ENCODE measurements around the gene SGPP1. TPM values are rescaled to one million over a fixed set of nuclear protein-coding genes. Genes with fewer than 3 reads are reported as not detected.

The SGPP1 gene
- total and polyA plus RNA-seq, 2 donors (not counting 1 experiment from before 2014, with no cell fraction given), result 13.8 to 46.4 TPM

DNA sequence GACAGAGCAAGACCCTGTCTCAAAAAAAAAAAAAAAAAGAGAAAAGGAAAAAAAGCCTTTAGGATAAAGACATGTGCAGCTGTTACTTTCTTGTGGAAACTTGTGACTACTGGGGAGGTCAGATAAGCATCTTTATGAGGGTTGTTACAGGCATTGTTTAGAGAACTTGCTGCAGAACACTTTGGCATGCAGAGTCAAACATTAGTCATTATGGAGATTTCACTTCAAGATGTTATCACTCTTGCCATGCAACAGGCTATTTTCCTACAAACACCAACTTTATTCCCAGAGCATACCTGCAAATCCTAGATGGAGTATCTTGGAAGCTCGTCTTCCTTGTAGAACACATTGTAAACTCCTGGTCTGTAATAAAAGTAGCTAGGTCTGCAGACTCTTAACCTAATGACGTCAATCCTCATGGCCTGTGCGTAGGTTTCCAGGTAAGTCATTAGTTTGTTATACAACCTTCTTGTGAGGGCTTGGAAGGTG lies 49.9 kb downstream of the SGPP1 start:
- no CpG with 5 or more reads among the region's 3 CpGs for WGBS (ENCODE audit: insufficient coverage)
- no peak overlapping the region for H3K27ac Mint-ChIP-seq
- POLR2A ChIA-PET, result interaction anchor here (0.5 kb wide), 1 partner anchor 24 kb away, joined by 3 read pairs; no protein-coding TSS in a partner anchor

DNA sequence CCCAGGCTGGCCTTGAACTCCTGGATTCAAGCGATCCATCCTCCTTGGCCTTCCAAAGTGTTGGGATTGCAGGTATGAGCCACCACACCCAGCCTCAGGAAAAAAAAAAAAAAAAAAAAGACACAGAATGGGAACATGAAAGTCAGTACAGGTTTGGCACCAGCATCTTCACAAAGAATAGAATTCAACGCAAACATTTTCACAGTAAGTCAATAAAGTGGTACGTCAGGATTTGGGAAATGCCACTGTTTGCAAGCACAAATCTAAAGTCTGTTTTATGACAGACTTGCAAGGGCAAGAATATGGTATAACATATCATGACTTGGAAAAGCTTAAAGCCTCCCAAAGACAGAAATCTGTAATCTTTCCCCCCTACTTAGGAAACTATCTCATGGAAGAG lies 51.2 kb downstream of the SGPP1 start:
- no peak overlapping the region for H2AFZ ChIP-seq (ENCODE audit: insufficient read depth, low read depth, low read length, poor library complexity, severe bottlenecking)
- H3K27ac ChIP-seq (ENCODE audit: low read length in 2 of 2), result no peak overlapping the region
- peaks cover 0 to 29% of the 10 kb centered on the region in 2 experiments for H3K36me3 ChIP-seq (replicated peaks in 1 of 2; ENCODE audit: control extremely low read depth in 1 of 2, control insufficient read depth in 1 of 2, extremely low read depth in 1 of 2, insufficient read depth in 2 of 2, low read length in 1 of 2)
- no peak for DNase-seq
- no peaks in the 10 kb centered on the region for H3K4me1 ChIP-seq (ENCODE audit: control insufficient read depth in 2 of 2, insufficient read depth in 2 of 2, low read length in 2 of 2)
- H3K9me3 ChIP-seq (ENCODE audit: control extremely low read depth in 1 of 3, control insufficient read depth in 2 of 3, insufficient read depth in 1 of 3, low read length in 2 of 3), result no peaks in the 10 kb centered on the region
- H3K79me2 ChIP-seq (ENCODE audit: control insufficient read depth, insufficient read depth, low read length), result no peaks in the 10 kb centered on the region
- no peak for ATAC-seq (ENCODE audit: low read depth)
- H3K9ac ChIP-seq (ENCODE audit: low read length), result no peak overlapping the region
- no peaks in the 10 kb centered on the region for H3K27me3 ChIP-seq (replicated peaks in 1 of 4; ENCODE audit: control extremely low read depth in 1 of 4, control insufficient read depth in 3 of 4, insufficient read depth in 4 of 4, low read length in 3 of 4)
- no CpG with 5 or more reads among the region's 3 CpGs for WGBS (ENCODE audit: insufficient coverage)
- intact Hi-C loops (cut with micrococcal nuclease), result no loop called here
- no peak overlapping the region for H3K4me3 ChIP-seq (ENCODE audit: control extremely low read depth in 1 of 5, extremely low read depth in 1 of 5, insufficient read depth in 1 of 5, low read depth in 2 of 5, low read length in 4 of 5)
- H3K4me1 Mint-ChIP-seq, result no peaks in the 10 kb centered on the region
- H3K4me2 ChIP-seq (replicated peaks; ENCODE audit: low read depth, low read length, poor library complexity, severe bottlenecking), result no peak overlapping the region
- ChIA-PET POLR2A (interaction anchor here (0.7 kb wide), 1 partner anchor 57 kb away, joined by 11 read pairs; no protein-coding TSS in a partner anchor), CTCF (no interaction called here)
- TF ChIP-seq EZH2 (IDR thresholded peaks at IDR 0.05; ENCODE audit: borderline replicate concordance, insufficient read depth, low read depth, low read length, poor library complexity, severe bottlenecking) (no peak), CTCF (IDR thresholded peaks at IDR 0.05) (no peak)
- no peak overlapping the region for H3K27ac Mint-ChIP-seq
- no peak overlapping the region for H3K4me3 Mint-ChIP-seq
- no peaks in the 10 kb centered on the region for H4K20me1 ChIP-seq (ENCODE audit: control insufficient read depth, insufficient read depth, low read length, poor library complexity, severe bottlenecking)
- no peaks in the 10 kb centered on the region for H3K9me3 Mint-ChIP-seq (ENCODE audit: insufficient read depth)
- no peaks in the 10 kb centered on the region for H3K27me3 Mint-ChIP-seq

More for the DNA sequence above, 49.9 kb downstream of the SGPP1 start:
- intact Hi-C loops (cut with micrococcal nuclease), result no loop called here
- CTCF ChIA-PET, result interaction anchor here (0.5 to 0.8 kb wide), 2 partner anchors 15 to 26 kb away, joined by 3 read pairs; no protein-coding TSS in a partner anchor
- H2AFZ ChIP-seq (ENCODE audit: insufficient read depth, low read depth, low read length, poor library complexity, severe bottlenecking), result no peak overlapping the region
- no peaks in the 10 kb centered on the region for H3K79me2 ChIP-seq (ENCODE audit: control insufficient read depth, insufficient read depth, low read length)
- ATAC-seq (ENCODE audit: low read depth) (no peak), DNase-seq (no peak)
- H4K20me1 ChIP-seq (ENCODE audit: control insufficient read depth, insufficient read depth, low read length, poor library complexity, severe bottlenecking), result no peaks in the 10 kb centered on the region
- Mint-ChIP-seq H3K9me3 (ENCODE audit: insufficient read depth) (no peaks in the 10 kb centered on the region), H3K4me1 (no peaks in the 10 kb centered on the region), H3K4me3 (no peak overlapping the region), H3K27me3 (no peaks in the 10 kb centered on the region)
- H3K9ac ChIP-seq (ENCODE audit: low read length), result no peak overlapping the region
- TF ChIP-seq EZH2 (IDR thresholded peaks at IDR 0.05; ENCODE audit: borderline replicate concordance, insufficient read depth, low read depth, low read length, poor library complexity, severe bottlenecking), result no peak
- no peak for TF ChIP-seq CTCF (IDR thresholded peaks at IDR 0.05)
- no peaks in the 10 kb centered on the region for H3K9me3 ChIP-seq (ENCODE audit: control extremely low read depth in 1 of 3, control insufficient read depth in 2 of 3, insufficient read depth in 1 of 3, low read length in 2 of 3)
- H3K4me2 ChIP-seq (replicated peaks; ENCODE audit: low read depth, low read length, poor library complexity, severe bottlenecking), result no peak overlapping the region
- no peaks in the 10 kb centered on the region for H3K27me3 ChIP-seq (replicated peaks in 1 of 4; ENCODE audit: control extremely low read depth in 1 of 4, control insufficient read depth in 3 of 4, insufficient read depth in 4 of 4, low read length in 3 of 4)
- peaks cover 0 to 29% of the 10 kb centered on the region in 2 experiments for H3K36me3 ChIP-seq (replicated peaks in 1 of 2; ENCODE audit: control extremely low read depth in 1 of 2, control insufficient read depth in 1 of 2, extremely low read depth in 1 of 2, insufficient read depth in 2 of 2, low read length in 1 of 2)
- no peak overlapping the region for H3K4me3 ChIP-seq (ENCODE audit: control extremely low read depth in 1 of 5, extremely low read depth in 1 of 5, insufficient read depth in 1 of 5, low read depth in 2 of 5, low read length in 4 of 5)
- H3K4me1 ChIP-seq (ENCODE audit: control insufficient read depth in 2 of 2, insufficient read depth in 2 of 2, low read length in 2 of 2), result no peaks in the 10 kb centered on the region
- no peak overlapping the region for H3K27ac ChIP-seq (ENCODE audit: low read length in 2 of 2)

Data from B cell (primary cell).